SH-SY5Y (cell line): ENCODE data around the gene POU4F1.

ENCODE experiments used
- GATA2 ChIP-seq: IDR thresholded peaks from 2 replicates; pipeline ENCODE4 v1.6.1; 2011; ENCODE audit warnings: mild to moderate bottlenecking, low read depth, low read length
- GATA3 ChIP-seq: IDR thresholded peaks from 2 replicates; pipeline ENCODE4 v1.6.1; 2011; ENCODE audit warnings: low read depth, mild to moderate bottlenecking, low read length, moderate library complexity

DNA sequence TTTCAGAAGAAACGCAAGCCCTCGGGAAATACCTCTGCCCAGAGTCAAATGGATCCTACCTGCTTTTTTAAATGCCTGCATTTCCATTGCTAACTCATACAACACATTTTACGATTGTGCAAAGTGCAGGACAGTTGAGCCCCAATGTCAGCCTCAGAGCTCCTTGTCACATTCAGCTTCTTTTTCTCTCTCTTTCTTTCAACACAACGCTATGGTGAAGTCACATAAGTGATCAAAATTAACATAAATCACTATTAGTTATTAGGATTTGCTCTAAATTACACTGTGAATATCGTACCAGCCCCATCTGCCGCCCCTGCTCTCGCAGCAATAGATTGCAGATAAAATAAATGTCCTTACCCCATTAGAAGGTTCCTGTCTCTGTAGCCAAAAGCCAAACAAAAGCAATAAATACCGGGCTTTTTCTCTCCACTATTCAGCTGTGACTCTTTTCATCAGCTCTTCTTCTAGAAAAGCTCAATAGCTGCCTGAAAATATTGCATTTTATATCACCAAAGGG lies 8.8 kb downstream of the POU4F1 start:
- TF ChIP-seq GATA3 (no peak), GATA2 (no peak)
